Caco-2 (cell line): ENCODE results near the gene DDTL. TPM values are rescaled to one million over a fixed set of nuclear protein-coding genes. Genes with fewer than 3 reads are reported as not detected.
A peak's percentile ranks its signal among the peaks of the same experiment; 100 is the strongest.

Source experiments
- BruUV-seq: library from RNA; stranded (reverse); fragments of 400-500 nt; replicated peaks from 2 replicates; lab custom pipeline; 2021; lab: Mats Ljungman, UMichigan
- CTCF ChIA-PET: fragments of 300-600 bp; sonication (Branson Sonifier 250); formaldehyde crosslinking; loops from one replicate; lab custom pipeline; 2022; ENCODE audit warnings: antibody characterized with exemption; lab: Charles Lee
- POLR2A ChIA-PET: fragments of 300-600 bp; sonication (Branson Sonifier 250); formaldehyde crosslinking; loops from one replicate; lab custom pipeline; 2022; ENCODE audit warnings: antibody characterized with exemption; lab: Charles Lee
- DNase-seq, 2 experiments: peaks; one replicate each; pipeline versions ENCODE4 v3.0.0 to v3.0.0-alpha.2; 2020 to 2022
- H3K27me3 ChIP-seq: replicated peaks from 2 replicates; pipeline ENCODE4 v1.6.0; 2011; ENCODE audit warnings: low read length; ENCODE audit not compliant: control insufficient read depth, insufficient read depth
- H3K36me3 ChIP-seq: 2 replicates; pipeline ENCODE4 v1.5.1; 2011; ENCODE audit warnings: low read length; ENCODE audit not compliant: control insufficient read depth, insufficient read depth
- H3K4me1 ChIP-seq: fragments of 250-450 bp; sonication (Bioruptor Pico); 2 replicates; pipeline ENCODE4 v1.5.1; 2020; ENCODE audit warnings: mild to moderate bottlenecking
- H3K4me3 ChIP-seq: 2 replicates; pipeline ENCODE4 v1.5.1; 2011; ENCODE audit warnings: low read depth, mild to moderate bottlenecking, control low read depth, low read length
- H3K9me3 ChIP-seq: fragments of 250-450 bp; sonication (Bioruptor Pico); 2 replicates; pipeline ENCODE4 v1.5.1; 2020; ENCODE audit warnings: mild to moderate bottlenecking, moderate library complexity
- H3K27ac Mint-ChIP-seq: one replicate; pipeline ENCODE4 v1.8.0; 2022; ENCODE audit warnings: mixed read lengths; ENCODE audit not compliant: unreplicated experiment
- H3K27me3 Mint-ChIP-seq: one replicate; pipeline ENCODE4 v1.8.0; 2022; ENCODE audit warnings: mixed read lengths; ENCODE audit not compliant: insufficient read depth, unreplicated experiment
- H3K36me3 Mint-ChIP-seq: one replicate; pipeline ENCODE4 v1.8.0; 2022; ENCODE audit warnings: mild to moderate bottlenecking, mixed read lengths; ENCODE audit not compliant: insufficient read depth, unreplicated experiment
- H3K4me1 Mint-ChIP-seq: one replicate; pipeline ENCODE4 v1.8.0; 2022; ENCODE audit warnings: low read depth, mixed read lengths; ENCODE audit not compliant: unreplicated experiment
- H3K4me3 Mint-ChIP-seq: one replicate; pipeline ENCODE4 v1.8.0; 2022; ENCODE audit warnings: mild to moderate bottlenecking, moderate library complexity, mixed read lengths; ENCODE audit not compliant: unreplicated experiment
- H3K9me3 Mint-ChIP-seq: one replicate; pipeline ENCODE4 v1.8.0; 2022; ENCODE audit warnings: mixed read lengths; ENCODE audit not compliant: unreplicated experiment
- CTCF ChIP-seq, 2 experiments: fragments of 200-600 bp in 1 of 2; IDR thresholded peaks; 1 replicate in 1 of 2; 2 replicates in 1 of 2; pipeline versions ENCODE4 v1.5.1 to v1.8.0; 2011 to 2022; ENCODE audit warnings: antibody characterized with exemption in 1 of 2, control low read depth in 1 of 2, inconsistent platforms in 1 of 2, low read depth in 1 of 2, low read length in 1 of 2, mild to moderate bottlenecking in 1 of 2, moderate library complexity in 1 of 2; ENCODE audit not compliant: insufficient read depth in 1 of 2, severe bottlenecking in 1 of 2, unreplicated experiment in 1 of 2
- intact Hi-C: fragments of 100-400 bp; cut with micrococcal nuclease; formaldehyde crosslinking; loops from one replicate; pipeline ENCODE4 v1.10.0; 2022; ENCODE audit not compliant: unreplicated experiment
- total RNA-seq: library from RNA; stranded (reverse); gene quantifications from 2 replicates; pipeline ENCODE4 v1.2.3, GENCODE V29; 2022

Gene DDTL
- total RNA-seq, 1 experiment from 2014 or later: 4.1 TPM

- Mint-ChIP-seq H3K4me3 (peak overlapping the region; percentile 92), H3K36me3 (peaks cover 15% of the 10 kb centered on the region), H3K27me3 (no peaks in the 10 kb centered on the region), H3K27ac (peak overlapping the region; percentile 93), H3K4me1 (peaks cover 33% of the 10 kb centered on the region), H3K9me3 (peaks cover 12% of the 10 kb centered on the region)
- CTCF ChIA-PET: no interaction called here
- Histone ChIP-seq H3K27me3 (no peaks in the 10 kb centered on the region), H3K9me3 (peaks cover 11% of the 10 kb centered on the region; the same call in 1 of the 2 replicates), H3K4me1 (peaks cover 26% of the 10 kb centered on the region), H3K4me3 (peak overlapping the region; percentile 93), H3K36me3 (no peaks in the 10 kb centered on the region)
- BruUV-seq: TSS peak; percentile 51
- intact Hi-C loops: no loop called here
- DNase-seq: peak in 1 of 2 experiments; percentile 49
- POLR2A ChIA-PET: no interaction called here
- TF ChIP-seq CTCF (IDR thresholded peaks at IDR 0.05; ENCODE audit: insufficient read depth in 1 of 2, low read depth in 1 of 2, low read length in 1 of 2, severe bottlenecking in 1 of 2, unreplicated experiment in 1 of 2): no peak
Observed at GRCh38 chr22:24011735-24012068, 45.0 kb downstream of the DDTL start.

- Mint-ChIP-seq H3K36me3 (peaks cover 8% of the 10 kb centered on the region), H3K27ac (no peak overlapping the region), H3K27me3 (no peaks in the 10 kb centered on the region), H3K9me3 (no peaks in the 10 kb centered on the region), H3K4me3 (no peak overlapping the region), H3K4me1 (peaks cover 13% of the 10 kb centered on the region)
- no TSS peak for BruUV-seq
- CTCF ChIA-PET: interaction anchor here (0.7 kb wide), 1 partner anchor 10 kb away, joined by 3 read pairs; no protein-coding TSS in a partner anchor
- TF ChIP-seq CTCF (IDR thresholded peaks at IDR 0.05; ENCODE audit: insufficient read depth in 1 of 2, low read depth in 1 of 2, low read length in 1 of 2, severe bottlenecking in 1 of 2, unreplicated experiment in 1 of 2): no peak
- no peaks in the 10 kb centered on the region for H3K36me3 ChIP-seq
- no peak for DNase-seq
- no peaks in the 10 kb centered on the region for H3K9me3 ChIP-seq
- H3K27me3 ChIP-seq: no peaks in the 10 kb centered on the region
- H3K4me3 ChIP-seq: no peak overlapping the region
- no peaks in the 10 kb centered on the region for H3K4me1 ChIP-seq
- intact Hi-C loops: no loop called here
- POLR2A ChIA-PET: no interaction called here
Observed at GRCh38 chr22:24016156-24016555, 49.5 kb downstream of the DDTL start.

- TF ChIP-seq CTCF (IDR thresholded peaks at IDR 0.05; ENCODE audit: insufficient read depth in 1 of 2, low read depth in 1 of 2, low read length in 1 of 2, severe bottlenecking in 1 of 2, unreplicated experiment in 1 of 2): no peak
- Histone ChIP-seq H3K4me1 (no peaks in the 10 kb centered on the region), H3K36me3 (no peaks in the 10 kb centered on the region), H3K27me3 (no peaks in the 10 kb centered on the region), H3K9me3 (no peaks in the 10 kb centered on the region), H3K4me3 (no peak overlapping the region)
- no TSS peak for BruUV-seq
- H3K4me1 Mint-ChIP-seq: no peaks in the 10 kb centered on the region
- no peaks in the 10 kb centered on the region for H3K27me3 Mint-ChIP-seq
- intact Hi-C loops: no loop called here
- no peak overlapping the region for H3K27ac Mint-ChIP-seq
- CTCF ChIA-PET: no interaction called here
- POLR2A ChIA-PET: no interaction called here
- no peaks in the 10 kb centered on the region for H3K9me3 Mint-ChIP-seq
- no peak overlapping the region for H3K4me3 Mint-ChIP-seq
- H3K36me3 Mint-ChIP-seq: peaks cover 4% of the 10 kb centered on the region
- DNase-seq: no peak
Observed at GRCh38 chr22:24021304-24021703, 54.6 kb downstream of the DDTL start.

Other genes with a start within 250 kb of the DDTL start
- gene ZNF70, start 215.8 kb upstream of the DDTL start, total RNA-seq: 5.4 and 5.8 TPM in 2 replicates
- gene VPREB3, start 212.5 kb upstream of the DDTL start, total RNA-seq: not detected in 2 replicates
- not detected in 2 replicates for gene C22orf15, start 203.9 kb upstream of the DDTL start, total RNA-seq
- gene CHCHD10, start 198.9 kb upstream of the DDTL start, total RNA-seq: 178 and 189 TPM in 2 replicates
- 11.3 and 11.6 TPM in 2 replicates for gene MMP11, start 194.0 kb upstream of the DDTL start, total RNA-seq
- 154 and 157 TPM in 2 replicates for gene SMARCB1, start 179.9 kb upstream of the DDTL start, total RNA-seq
- 4.4 and 5.4 TPM in 2 replicates for gene DERL3, start 127.9 kb upstream of the DDTL start, total RNA-seq
- gene SLC2A11, start 109.0 kb upstream of the DDTL start, total RNA-seq: 29.5 and 32.4 TPM in 2 replicates
- gene MIF, start 72.5 kb upstream of the DDTL start, total RNA-seq: 762 and 795 TPM in 2 replicates
- 9.0 and 9.6 TPM in 2 replicates for gene GSTT2B, start 5.7 kb upstream of the DDTL start, total RNA-seq
- gene DDT, start 7.6 kb downstream of the DDTL start, total RNA-seq: 121 and 123 TPM in 2 replicates
- 0.82 and 1.0 TPM in 2 replicates for gene GSTT2, start 13.2 kb downstream of the DDTL start, total RNA-seq
- gene GSTT4, start 38.6 kb downstream of the DDTL start, total RNA-seq: 0.16 TPM in 1 of 2 replicates, not detected in the other
- gene CABIN1, start 44.4 kb downstream of the DDTL start, total RNA-seq: 65.0 and 72.7 TPM in 2 replicates
- gene SUSD2, start 214.6 kb downstream of the DDTL start, total RNA-seq: 7.0 and 8.6 TPM in 2 replicates